RWPE1 (cell line): ENCODE measurements around the gene DAGLA.

Source experiments
- CTCF ChIA-PET: fragments of 350-600 bp; sonication (Branson Sonifier 250); formaldehyde crosslinking; extraction: SDS; loops from one replicate; lab custom pipeline; 2021; lab: Yijun Ruan, JAX
- POLR2A ChIA-PET: fragments of 400-600 bp; formaldehyde crosslinking; extraction: SDS; loops from one replicate; lab custom pipeline; 2020; ENCODE audit warnings: antibody characterized with exemption; ENCODE audit not compliant: low non-redundant PET; lab: Yijun Ruan, JAX
- DNase-seq: peaks from one replicate; pipeline ENCODE4 v3.0.0; 2012; ENCODE audit warnings: low spot score
- H3K27ac ChIP-seq: fragments of 450-650 bp; 2 replicates; pipeline ENCODE4 v1.5.1; 2017
- CTCF ChIP-seq: fragments of 450-650 bp; conservative IDR thresholded peaks from 2 replicates; pipeline ENCODE4 v1.5.1; 2017; ENCODE audit warnings: low read depth, mild to moderate bottlenecking

DAGLA gene

GRCh38 chr11:61718621-61719302 lies 38.6 kb downstream of the DAGLA start:
- no peak for DNase-seq
- no peak for TF ChIP-seq CTCF
- CTCF ChIA-PET = interaction anchor here (1.0 kb wide), 1 partner anchor 8 kb away, joined by 3 read pairs; no protein-coding TSS in a partner anchor
- POLR2A ChIA-PET = no interaction called here
- no peak overlapping the region for H3K27ac ChIP-seq

- TF ChIP-seq CTCF = no peak
- ChIA-PET POLR2A (no interaction called here), CTCF (no interaction called here)
- H3K27ac ChIP-seq = no peak overlapping the region
- DNase-seq = no peak
Observed at GRCh38 chr11:61719978-61720377, 39.8 kb downstream of the DAGLA start.

GRCh38 chr11:61720597-61720996 lies 40.4 kb downstream of the DAGLA start:
- DNase-seq = no peak
- H3K27ac ChIP-seq = no peak overlapping the region
- CTCF ChIA-PET = no interaction called here
- POLR2A ChIA-PET = no interaction called here
- TF ChIP-seq CTCF = no peak

- no peak for DNase-seq
- TF ChIP-seq CTCF = no peak
- CTCF ChIA-PET = interaction anchor here (1.1 to 1.3 kb wide), 3 partner anchors 9 to 23 kb away, joined by 4 to 9 read pairs (median 5); no protein-coding TSS in a partner anchor
- POLR2A ChIA-PET = no interaction called here
- H3K27ac ChIP-seq = no peak overlapping the region
Observed at GRCh38 chr11:61724437-61724836, 44.2 kb downstream of the DAGLA start.

- CTCF ChIA-PET = no interaction called here
- TF ChIP-seq CTCF = no peak
- DNase-seq = no peak
- POLR2A ChIA-PET = no interaction called here
- H3K27ac ChIP-seq = no peak overlapping the region
Observed at GRCh38 chr11:61725781-61726231, 45.6 kb downstream of the DAGLA start.

- POLR2A ChIA-PET = no interaction called here
- H3K27ac ChIP-seq = no peak overlapping the region
- CTCF ChIA-PET = no interaction called here
- TF ChIP-seq CTCF = no peak
- no peak for DNase-seq
Observed at GRCh38 chr11:61726775-61727174, 46.6 kb downstream of the DAGLA start.
